Nucleus accumbens (tissue), 56 donors: ENCODE measurements around the gene ADGRB3.
A peak's percentile ranks its signal among the peaks of the same experiment; 100 is the strongest.

Experiments
- DNase-seq, 56 donors: peaks; one replicate each; lab custom pipeline; 2025; lab: John Stamatoyannopoulos, UW

ADGRB3 gene

GRCh38 chr6:68695838-68696237 lies 60.8 kb downstream of the ADGRB3 start:
- no peak for DNase-seq

- DNase-seq, result no peak
Observed at GRCh38 chr6:68697394-68697793, 62.3 kb downstream of the ADGRB3 start.

- no peak for DNase-seq
Observed at GRCh38 chr6:68701159-68701558, 66.1 kb downstream of the ADGRB3 start.

GRCh38 chr6:68704485-68704884 lies 69.4 kb downstream of the ADGRB3 start:
- no peak for DNase-seq

- DNase-seq, result no peak
Observed at GRCh38 chr6:68709091-68709490, 74.0 kb downstream of the ADGRB3 start.

- no peak for DNase-seq
Observed at GRCh38 chr6:68709882-68710281, 74.8 kb downstream of the ADGRB3 start.

- DNase-seq, result peak in 1 of 56 donors; percentile 28
Observed at GRCh38 chr6:68710496-68710895, 75.4 kb downstream of the ADGRB3 start.

GRCh38 chr6:68710916-68711315 lies 75.8 kb downstream of the ADGRB3 start:
- no peak for DNase-seq

- DNase-seq, result no peak
Observed at GRCh38 chr6:68711386-68712000, 76.4 kb downstream of the ADGRB3 start.

- no peak for DNase-seq
Observed at GRCh38 chr6:68716620-68717019, 81.5 kb downstream of the ADGRB3 start.

GRCh38 chr6:68718385-68719073 lies 83.4 kb downstream of the ADGRB3 start:
- DNase-seq, result peak in 1 of 56 donors; percentile 46

- no peak for DNase-seq
Observed at GRCh38 chr6:68719761-68720160, 84.7 kb downstream of the ADGRB3 start.

GRCh38 chr6:68722891-68723527 lies 87.9 kb downstream of the ADGRB3 start:
- DNase-seq, result no peak

GRCh38 chr6:68724060-68724459 lies 89.0 kb downstream of the ADGRB3 start:
- DNase-seq, result no peak

GRCh38 chr6:68726337-68726736 lies 91.3 kb downstream of the ADGRB3 start:
- peak in 2 of 56 donors; percentile 4 to 7 for DNase-seq

GRCh38 chr6:68726992-68727391 lies 91.9 kb downstream of the ADGRB3 start:
- no peak for DNase-seq

GRCh38 chr6:68727699-68728098 lies 92.6 kb downstream of the ADGRB3 start:
- DNase-seq, result no peak

GRCh38 chr6:68728159-68728979 lies 93.3 kb downstream of the ADGRB3 start:
- DNase-seq, result no peak

GRCh38 chr6:68729377-68729903 lies 94.4 kb downstream of the ADGRB3 start:
- DNase-seq, result no peak

GRCh38 chr6:68730291-68731054 lies 95.4 kb downstream of the ADGRB3 start:
- no peak for DNase-seq
